ENCODE data around the gene MAPK14.

Gene MAPK14

GRCh38 chr6:36038120-36038876 lies 10.7 kb downstream of the MAPK14 start:
- Histone ChIP-seq H3K36me3 (ENCODE audit: control insufficient read depth, low read length) (no peaks in the 10 kb centered on the region), H4K20me1 (ENCODE audit: control insufficient read depth, insufficient read depth, low read depth, low read length) (peaks cover 5% of the 10 kb centered on the region), H3F3A (ENCODE audit: control insufficient read depth, insufficient read depth) (no peaks in the 10 kb centered on the region), H3K4me1 (ENCODE audit: control insufficient read depth, low read length) (peaks cover 4% of the 10 kb centered on the region), H3K27ac (ENCODE audit: low read depth, low read length) (no peak overlapping the region), H3K9me2 (replicated peaks; ENCODE audit: control insufficient read depth, low read length) (no peaks in the 10 kb centered on the region), H3K4me2 (ENCODE audit: low read length) (no peak overlapping the region), H3K4me3 (ENCODE audit: low read length) (no peak overlapping the region), H3K27me3 (ENCODE audit: control insufficient read depth, low read length) (no peaks in the 10 kb centered on the region), H3K79me2 (ENCODE audit: control insufficient read depth, low read length) (peaks cover 98% of the 10 kb centered on the region), H3K9me3 (ENCODE audit: control insufficient read depth, insufficient read depth, low read length) (no peaks in the 10 kb centered on the region)
- TF ChIP-seq, protein P1, sequence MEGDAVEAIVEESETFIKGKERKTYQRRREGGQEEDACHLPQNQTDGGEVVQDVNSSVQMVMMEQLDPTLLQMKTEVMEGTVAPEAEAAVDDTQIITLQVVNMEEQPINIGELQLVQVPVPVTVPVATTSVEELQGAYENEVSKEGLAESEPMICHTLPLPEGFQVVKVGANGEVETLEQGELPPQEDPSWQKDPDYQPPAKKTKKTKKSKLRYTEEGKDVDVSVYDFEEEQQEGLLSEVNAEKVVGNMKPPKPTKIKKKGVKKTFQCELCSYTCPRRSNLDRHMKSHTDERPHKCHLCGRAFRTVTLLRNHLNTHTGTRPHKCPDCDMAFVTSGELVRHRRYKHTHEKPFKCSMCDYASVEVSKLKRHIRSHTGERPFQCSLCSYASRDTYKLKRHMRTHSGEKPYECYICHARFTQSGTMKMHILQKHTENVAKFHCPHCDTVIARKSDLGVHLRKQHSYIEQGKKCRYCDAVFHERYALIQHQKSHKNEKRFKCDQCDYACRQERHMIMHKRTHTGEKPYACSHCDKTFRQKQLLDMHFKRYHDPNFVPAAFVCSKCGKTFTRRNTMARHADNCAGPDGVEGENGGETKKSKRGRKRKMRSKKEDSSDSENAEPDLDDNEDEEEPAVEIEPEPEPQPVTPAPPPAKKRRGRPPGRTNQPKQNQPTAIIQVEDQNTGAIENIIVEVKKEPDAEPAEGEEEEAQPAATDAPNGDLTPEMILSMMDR (IDR thresholded peaks at IDR 0.05; ENCODE audit: low read depth, low read length, poor library complexity, severe bottlenecking), result no peak
- no peak for TF ChIP-seq EZH2phosphoT487 (IDR thresholded peaks at IDR 0.05; ENCODE audit: borderline replicate concordance, low read length)

- H3K79me2 ChIP-seq (ENCODE audit: control insufficient read depth, low read length), result peaks cover 96% of the 10 kb centered on the region
- H3K4me2 ChIP-seq (ENCODE audit: low read length), result no peak overlapping the region
- no peaks in the 10 kb centered on the region for H3K36me3 ChIP-seq (ENCODE audit: control insufficient read depth, low read length)
- H3K9me3 ChIP-seq (ENCODE audit: control insufficient read depth, insufficient read depth, low read length), result no peaks in the 10 kb centered on the region
- no peak for TF ChIP-seq EZH2phosphoT487 (IDR thresholded peaks at IDR 0.05; ENCODE audit: borderline replicate concordance, low read length)
- TF ChIP-seq, protein P1 (IDR thresholded peaks at IDR 0.05; ENCODE audit: low read depth, low read length, poor library complexity, severe bottlenecking), result no peak
- H3K9me2 ChIP-seq (replicated peaks; ENCODE audit: control insufficient read depth, low read length), result no peaks in the 10 kb centered on the region
- H4K20me1 ChIP-seq (ENCODE audit: control insufficient read depth, insufficient read depth, low read depth, low read length), result peaks cover 5% of the 10 kb centered on the region
- H3K27me3 ChIP-seq (ENCODE audit: control insufficient read depth, low read length), result no peaks in the 10 kb centered on the region
- no peaks in the 10 kb centered on the region for H3F3A ChIP-seq (ENCODE audit: control insufficient read depth, insufficient read depth)
- H3K27ac ChIP-seq (ENCODE audit: low read depth, low read length), result no peak overlapping the region
- no peak overlapping the region for H3K4me3 ChIP-seq (ENCODE audit: low read length)
- no peaks in the 10 kb centered on the region for H3K4me1 ChIP-seq (ENCODE audit: control insufficient read depth, low read length)
These were observed 11.5 kb downstream of the MAPK14 start for GRCh38 chr6:36039112-36039511.

DNA sequence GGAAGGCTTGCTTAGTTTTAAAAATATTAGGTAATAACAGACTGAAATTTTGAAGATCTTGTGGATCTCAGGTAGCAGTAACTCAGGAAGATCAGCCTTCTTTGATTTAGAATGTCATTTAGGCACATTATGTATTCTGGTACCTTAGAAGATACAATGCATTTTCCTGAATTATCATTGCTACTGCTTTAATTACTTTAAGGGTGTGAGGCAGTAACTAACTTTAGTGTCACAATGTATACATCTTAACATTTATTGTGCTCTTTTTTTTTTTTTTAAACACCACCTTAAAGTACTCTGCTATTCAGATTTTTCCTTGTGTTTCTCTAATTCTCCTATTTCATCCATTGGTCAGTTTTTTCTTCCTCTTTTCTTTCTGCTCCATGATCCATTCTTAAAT lies 13.3 kb downstream of the MAPK14 start:
- no peak overlapping the region for H3K4me2 ChIP-seq (ENCODE audit: low read length)
- H3K4me1 ChIP-seq (ENCODE audit: control insufficient read depth, low read length), result no peaks in the 10 kb centered on the region
- H4K20me1 ChIP-seq (ENCODE audit: control insufficient read depth, insufficient read depth, low read depth, low read length), result peaks cover 5% of the 10 kb centered on the region

More for the DNA sequence above, 13.3 kb downstream of the MAPK14 start:
- Histone ChIP-seq H3K27me3 (ENCODE audit: control insufficient read depth, low read length) (no peaks in the 10 kb centered on the region), H3F3A (ENCODE audit: control insufficient read depth, insufficient read depth) (no peaks in the 10 kb centered on the region), H3K4me3 (ENCODE audit: low read length) (no peak overlapping the region), H3K79me2 (ENCODE audit: control insufficient read depth, low read length) (peaks cover 94% of the 10 kb centered on the region), H3K9me3 (ENCODE audit: control insufficient read depth, insufficient read depth, low read length) (no peaks in the 10 kb centered on the region), H3K36me3 (ENCODE audit: control insufficient read depth, low read length) (no peaks in the 10 kb centered on the region), H3K27ac (ENCODE audit: low read depth, low read length) (no peak overlapping the region), H3K9me2 (replicated peaks; ENCODE audit: control insufficient read depth, low read length) (no peaks in the 10 kb centered on the region)
- TF ChIP-seq, protein P1 (IDR thresholded peaks at IDR 0.05; ENCODE audit: low read depth, low read length, poor library complexity, severe bottlenecking), result no peak
- no peak for TF ChIP-seq EZH2phosphoT487 (IDR thresholded peaks at IDR 0.05; ENCODE audit: borderline replicate concordance, low read length)
